HEK293 (cell line): ENCODE measurements around the gene P2RY10.

ENCODE experiments used
- CTCF ChIA-PET: fragments of 350-600 bp; formaldehyde crosslinking; extraction: SDS; loops from one replicate; lab custom pipeline; 2021; ENCODE audit warnings: antibody characterized with exemption; lab: Yijun Ruan, JAX
- POLR2A ChIA-PET: fragments of 300-600 bp; formaldehyde crosslinking; extraction: SDS; loops from one replicate; lab custom pipeline; 2020; ENCODE audit warnings: antibody characterized with exemption, inconsistent platforms; lab: Yijun Ruan, JAX
- H3K27ac ChIP-seq: fragments of 200-500 bp; sonication (Bioruptor generic); 2 replicates; pipeline ENCODE4 v1.5.1; 2014; ENCODE audit warnings: low read depth, low read length, control low read depth, inconsistent platforms; ENCODE audit errors: extremely low read depth
- H3K36me3 ChIP-seq, 2 experiments: fragments of 200-500 bp in 1 of 2; sonication (Bioruptor generic) in 1 of 2; 1 replicate in 1 of 2; 2 replicates in 1 of 2; pipeline ENCODE4 v1.5.1; 2014 to 2017; ENCODE audit warnings: inconsistent platforms in 2 of 2, low read length in 2 of 2; ENCODE audit not compliant: control insufficient read depth in 2 of 2, insufficient read depth in 1 of 2
- H3K4me1 ChIP-seq: fragments of 200-500 bp; sonication (Bioruptor generic); 2 replicates; pipeline ENCODE4 v1.5.1; 2014; ENCODE audit warnings: mild to moderate bottlenecking, low read length, inconsistent platforms; ENCODE audit not compliant: control insufficient read depth, insufficient read depth
- H3K4me3 ChIP-seq: 2 replicates; pipeline ENCODE4 v1.5.1; 2011; ENCODE audit warnings: low read depth, mild to moderate bottlenecking, control low read depth, low read length, moderate library complexity
- H3K9me3 ChIP-seq: fragments of 200-500 bp; sonication (Bioruptor generic); 2 replicates; pipeline ENCODE4 v1.5.1; 2014; ENCODE audit warnings: low read depth, low read length, inconsistent platforms; ENCODE audit not compliant: control insufficient read depth, insufficient read depth
- BCL11B ChIP-seq: fragments of 450-650 bp; formaldehyde crosslinking; IDR thresholded peaks from 2 replicates; pipeline ENCODE4 v1.5.1; 2016; ENCODE audit warnings: low read depth, missing biosample characterization, missing genetic modification characterization
- KLF16 ChIP-seq: fragments of 450-650 bp; formaldehyde crosslinking; IDR thresholded peaks from 2 replicates; pipeline ENCODE4 v1.5.1; 2017; ENCODE audit warnings: missing biosample characterization, missing genetic modification characterization
- PRDM6 ChIP-seq: fragments of 450-650 bp; formaldehyde crosslinking; IDR thresholded peaks from 2 replicates; pipeline ENCODE4 v1.5.1; 2017; ENCODE audit warnings: missing biosample characterization, missing genetic modification characterization
- REPIN1 ChIP-seq: fragments of 450-650 bp; formaldehyde crosslinking; IDR thresholded peaks from 2 replicates; pipeline ENCODE4 v1.5.1; 2017; ENCODE audit warnings: missing biosample characterization, missing genetic modification characterization, low read depth
- SETDB1 ChIP-seq: IDR thresholded peaks from one replicate; pipeline ENCODE4 v1.6.1; 2017; ENCODE audit warnings: mild to moderate bottlenecking, low read length, moderate library complexity, mixed read lengths; ENCODE audit not compliant: insufficient read length
- TCF7L2 ChIP-seq: IDR thresholded peaks from 2 replicates; pipeline ENCODE4 v1.6.1; 2011; ENCODE audit warnings: low read depth, mild to moderate bottlenecking, inconsistent platforms, low read length, moderate library complexity, borderline replicate concordance
- ZBTB20 ChIP-seq: fragments of 450-650 bp; formaldehyde crosslinking; IDR thresholded peaks from 2 replicates; pipeline ENCODE4 v1.5.1; 2016; ENCODE audit warnings: missing biosample characterization, missing genetic modification characterization
- ZBTB48 ChIP-seq: fragments of 450-650 bp; formaldehyde crosslinking; IDR thresholded peaks from 2 replicates; pipeline ENCODE4 v1.5.1; 2016; ENCODE audit warnings: missing biosample characterization, missing genetic modification characterization
- ZNF114 ChIP-seq: fragments of 450-650 bp; formaldehyde crosslinking; IDR thresholded peaks from 2 replicates; pipeline ENCODE4 v1.5.0; 2017; ENCODE audit warnings: missing biosample characterization, missing genetic modification characterization
- ZNF133 ChIP-seq: fragments of 450-650 bp; formaldehyde crosslinking; IDR thresholded peaks from 2 replicates; pipeline ENCODE4 v1.5.1; 2016; ENCODE audit warnings: missing biosample characterization, missing genetic modification characterization
- ZNF169 ChIP-seq: fragments of 450-650 bp; formaldehyde crosslinking; IDR thresholded peaks from 2 replicates; pipeline ENCODE4 v1.5.1; 2016; ENCODE audit warnings: missing biosample characterization, missing genetic modification characterization
- ZNF23 ChIP-seq: fragments of 450-650 bp; formaldehyde crosslinking; IDR thresholded peaks from 2 replicates; pipeline ENCODE4 v1.5.1; 2016; ENCODE audit warnings: missing biosample characterization, missing genetic modification characterization, borderline replicate concordance
- ZNF473 ChIP-seq: fragments of 450-650 bp; formaldehyde crosslinking; IDR thresholded peaks from 2 replicates; pipeline ENCODE4 v1.5.1; 2017; ENCODE audit warnings: missing biosample characterization, missing genetic modification characterization
- ZNF549 ChIP-seq: fragments of 450-650 bp; IDR thresholded peaks from 2 replicates; pipeline ENCODE4 v1.5.1; 2018; ENCODE audit warnings: missing biosample characterization, missing genetic modification characterization, mild to moderate bottlenecking, inconsistent platforms, moderate library complexity
- ZNF585B ChIP-seq: fragments of 450-650 bp; formaldehyde crosslinking; IDR thresholded peaks from 2 replicates; pipeline ENCODE4 v1.5.1; 2016; ENCODE audit warnings: missing biosample characterization, missing genetic modification characterization
- ZNF692 ChIP-seq: fragments of 450-650 bp; formaldehyde crosslinking; IDR thresholded peaks from 2 replicates; pipeline ENCODE4 v1.5.1; 2016; ENCODE audit warnings: missing biosample characterization, missing genetic modification characterization
- ZNF701 ChIP-seq: fragments of 450-650 bp; formaldehyde crosslinking; IDR thresholded peaks from 2 replicates; pipeline ENCODE4 v1.5.1; 2016; ENCODE audit warnings: missing biosample characterization, missing genetic modification characterization
- TF ChIP-seq, protein P1 (sequence below): fragments of 450-650 bp; formaldehyde crosslinking; IDR thresholded peaks from 2 replicates; pipeline ENCODE4 v1.5.1; 2017; ENCODE audit warnings: missing biosample characterization, mild to moderate bottlenecking, missing genetic modification characterization, moderate library complexity
- TF ChIP-seq, protein P2 (sequence below): IDR thresholded peaks from 2 replicates; pipeline ENCODE4 v1.6.1; 2011; ENCODE audit warnings: mild to moderate bottlenecking, low read depth, low read length, borderline replicate concordance

Gene P2RY10

GRCh38 chrX:78979789-78980464 is 34.7 kb downstream of the P2RY10 start:
- POLR2A ChIA-PET, result no interaction called here
- no peaks in the 10 kb centered on the region for H3K36me3 ChIP-seq
- TF ChIP-seq ZNF549 (no peak), PRDM6 (no peak), ZNF701 (tag by site-specific recombination) (no peak), ZNF473 (tag by site-specific recombination) (no peak)
- TF ChIP-seq, all 188 proteins: peak for 0
- Histone ChIP-seq H3K4me1 (no peaks in the 10 kb centered on the region), H3K9me3 (no peaks in the 10 kb centered on the region), H3K27ac (no peak overlapping the region), H3K4me3 (no peak overlapping the region)
- CTCF ChIA-PET, result no interaction called here

GRCh38 chrX:78989349-78989748 is 44.2 kb downstream of the P2RY10 start:
- Histone ChIP-seq H3K4me1 (no peaks in the 10 kb centered on the region), H3K9me3 (peaks cover 2% of the 10 kb centered on the region), H3K4me3 (no peak overlapping the region), H3K27ac (no peak overlapping the region)
- CTCF ChIA-PET, result interaction anchor here (0.6 kb wide), 1 partner anchor 1091 kb away, joined by 3 read pairs; no protein-coding TSS in a partner anchor
- POLR2A ChIA-PET, result no interaction called here
- TF ChIP-seq ZNF692 (tag by site-specific recombination), result no peak
- no peak for TF ChIP-seq ZNF133 (tag by site-specific recombination)
- TF ChIP-seq ZNF169 (tag by site-specific recombination), result no peak
- TF ChIP-seq SETDB1, result no peak
- TF ChIP-seq ZBTB20 (tag by site-specific recombination), result no peak
- TF ChIP-seq ZNF585B (tag by site-specific recombination), result peak; percentile 91
- TF ChIP-seq, all 188 proteins: peak for 1
- H3K36me3 ChIP-seq, result no peaks in the 10 kb centered on the region

- Histone ChIP-seq H3K36me3 (no peaks in the 10 kb centered on the region), H3K4me3 (no peak overlapping the region), H3K4me1 (no peaks in the 10 kb centered on the region), H3K27ac (no peak overlapping the region), H3K9me3 (no peaks in the 10 kb centered on the region; the same call in none of the 2 replicates)
- ChIA-PET CTCF (no interaction called here), POLR2A (no interaction called here)
- no peak for TF ChIP-seq ZBTB48 (tag by site-specific recombination)
- no peak for TF ChIP-seq TCF7L2
- no peak for TF ChIP-seq BCL11B (tag by site-specific recombination)
- TF ChIP-seq ZNF23 (tag by site-specific recombination), result no peak
- no peak for TF ChIP-seq KLF16
- no peak for TF ChIP-seq ZNF114 (tag by site-specific recombination)
- TF ChIP-seq, protein P1, sequence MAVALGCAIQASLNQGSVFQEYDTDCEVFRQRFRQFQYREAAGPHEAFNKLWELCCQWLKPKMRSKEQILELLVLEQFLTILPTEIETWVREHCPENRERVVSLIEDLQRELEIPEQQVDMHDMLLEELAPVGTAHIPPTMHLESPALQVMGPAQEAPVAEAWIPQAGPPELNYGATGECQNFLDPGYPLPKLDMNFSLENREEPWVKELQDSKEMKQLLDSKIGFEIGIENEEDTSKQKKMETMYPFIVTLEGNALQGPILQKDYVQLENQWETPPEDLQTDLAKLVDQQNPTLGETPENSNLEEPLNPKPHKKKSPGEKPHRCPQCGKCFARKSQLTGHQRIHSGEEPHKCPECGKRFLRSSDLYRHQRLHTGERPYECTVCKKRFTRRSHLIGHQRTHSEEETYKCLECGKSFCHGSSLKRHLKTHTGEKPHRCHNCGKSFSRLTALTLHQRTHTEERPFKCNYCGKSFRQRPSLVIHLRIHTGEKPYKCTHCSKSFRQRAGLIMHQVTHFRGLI (tag by site-specific recombination), result no peak
- TF ChIP-seq, protein P2, sequence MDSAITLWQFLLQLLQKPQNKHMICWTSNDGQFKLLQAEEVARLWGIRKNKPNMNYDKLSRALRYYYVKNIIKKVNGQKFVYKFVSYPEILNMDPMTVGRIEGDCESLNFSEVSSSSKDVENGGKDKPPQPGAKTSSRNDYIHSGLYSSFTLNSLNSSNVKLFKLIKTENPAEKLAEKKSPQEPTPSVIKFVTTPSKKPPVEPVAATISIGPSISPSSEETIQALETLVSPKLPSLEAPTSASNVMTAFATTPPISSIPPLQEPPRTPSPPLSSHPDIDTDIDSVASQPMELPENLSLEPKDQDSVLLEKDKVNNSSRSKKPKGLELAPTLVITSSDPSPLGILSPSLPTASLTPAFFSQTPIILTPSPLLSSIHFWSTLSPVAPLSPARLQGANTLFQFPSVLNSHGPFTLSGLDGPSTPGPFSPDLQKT, result no peak
- TF ChIP-seq REPIN1 (tag by site-specific recombination), result no peak
Measured at GRCh38 chrX:78997870-78998558, 52.8 kb downstream of the P2RY10 start.
